Measurements from ENCODE around the gene NR4A3.

The NR4A3 gene

GRCh38 chr9:99833735-99834134 lies 12.1 kb downstream of the NR4A3 start:
- no peak overlapping the region for H2BK5ac ChIP-seq (ENCODE audit: low read depth, low read length, poor library complexity, severe bottlenecking)
- H3K4me2 ChIP-seq (ENCODE audit: low read length, poor library complexity, severe bottlenecking), result no peak overlapping the region
- no peak overlapping the region for H3K14ac ChIP-seq (ENCODE audit: low read length in 2 of 2)
- H3K27ac ChIP-seq (ENCODE audit: low read length, poor library complexity, severe bottlenecking), result no peak overlapping the region
- no peak overlapping the region for H2AFZ ChIP-seq (ENCODE audit: low read depth, low read length)
- H3K27me3 ChIP-seq (ENCODE audit: control insufficient read depth in 1 of 2, insufficient read depth in 1 of 2, low read length in 2 of 2), result peaks cover 8 to 19% of the 10 kb centered on the region in 2 experiments
- H2BK15ac ChIP-seq (ENCODE audit: low read depth, poor library complexity, severe bottlenecking), result no peak overlapping the region
- no peaks in the 10 kb centered on the region for H3K9me3 ChIP-seq (ENCODE audit: control insufficient read depth, low read length)
- H2BK12ac ChIP-seq (ENCODE audit: low read length in 2 of 2), result no peak overlapping the region
- H3K18ac ChIP-seq (ENCODE audit: low read depth in 1 of 2, low read length in 2 of 2), result no peak overlapping the region
- H3K4me3 ChIP-seq (ENCODE audit: insufficient read depth in 1 of 2, low read depth in 1 of 2, low read length in 2 of 2), result no peak overlapping the region
- H3K4ac ChIP-seq (ENCODE audit: low read depth in 1 of 2, low read length in 2 of 2), result no peak overlapping the region
- H2AK5ac ChIP-seq (ENCODE audit: low read length, severe bottlenecking), result no peak overlapping the region
- no peak overlapping the region for H2BK120ac ChIP-seq (ENCODE audit: low read depth, low read length)
- no peaks in the 10 kb centered on the region for H3K79me1 ChIP-seq (replicated peaks; ENCODE audit: low read length, poor library complexity, severe bottlenecking)
- no peak overlapping the region for H3K23ac ChIP-seq (ENCODE audit: low read length in 2 of 2)
- DNase-seq, result no peak
- H4K8ac ChIP-seq (ENCODE audit: low read length), result no peak overlapping the region
- H3K36me3 ChIP-seq (ENCODE audit: control insufficient read depth in 1 of 2, insufficient read depth in 2 of 2, low read depth in 1 of 2, low read length in 2 of 2), result peaks cover 0 to 36% of the 10 kb centered on the region in 2 experiments
- WGBS, result 72% methylated on average over 2 of the region's 4 CpGs
- H3K4me1 ChIP-seq (ENCODE audit: control insufficient read depth, insufficient read depth, low read depth, low read length), result peaks cover 2% of the 10 kb centered on the region
- H4K91ac ChIP-seq (ENCODE audit: low read length), result no peak overlapping the region
- H3K9ac ChIP-seq (ENCODE audit: low read length), result no peak overlapping the region

- H2AK5ac ChIP-seq (ENCODE audit: low read length, severe bottlenecking), result no peak overlapping the region
- no peak overlapping the region for H3K27ac ChIP-seq (ENCODE audit: low read length, poor library complexity, severe bottlenecking)
- no peak overlapping the region for H3K14ac ChIP-seq (ENCODE audit: low read length in 2 of 2)
- no peak overlapping the region for H3K23ac ChIP-seq (ENCODE audit: low read length in 2 of 2)
- no peak overlapping the region for H2BK120ac ChIP-seq (ENCODE audit: low read depth, low read length)
- H3K4me2 ChIP-seq (ENCODE audit: low read length, poor library complexity, severe bottlenecking), result no peak overlapping the region
- no peak overlapping the region for H3K4me3 ChIP-seq (ENCODE audit: insufficient read depth in 1 of 2, low read depth in 1 of 2, low read length in 2 of 2)
- no peak overlapping the region for H2BK5ac ChIP-seq (ENCODE audit: low read depth, low read length, poor library complexity, severe bottlenecking)
- no peak overlapping the region for H4K91ac ChIP-seq (ENCODE audit: low read length)
- H4K8ac ChIP-seq (ENCODE audit: low read length), result no peak overlapping the region
- no peak overlapping the region for H2BK12ac ChIP-seq (ENCODE audit: low read length in 2 of 2)
- no peak overlapping the region for H3K18ac ChIP-seq (ENCODE audit: low read depth in 1 of 2, low read length in 2 of 2)
- peaks cover 0 to 34% of the 10 kb centered on the region in 2 experiments for H3K36me3 ChIP-seq (ENCODE audit: control insufficient read depth in 1 of 2, insufficient read depth in 2 of 2, low read depth in 1 of 2, low read length in 2 of 2)
- no peak overlapping the region for H2BK15ac ChIP-seq (ENCODE audit: low read depth, poor library complexity, severe bottlenecking)
- no peak overlapping the region for H3K9ac ChIP-seq (ENCODE audit: low read length)
- no peaks in the 10 kb centered on the region for H3K4me1 ChIP-seq (ENCODE audit: control insufficient read depth, insufficient read depth, low read depth, low read length)
- no peaks in the 10 kb centered on the region for H3K79me1 ChIP-seq (replicated peaks; ENCODE audit: low read length, poor library complexity, severe bottlenecking)
- 100% methylated on average over 1 of the region's 3 CpGs for WGBS
- no peak for DNase-seq
- peaks cover 2 to 12% of the 10 kb centered on the region in 2 experiments for H3K27me3 ChIP-seq (ENCODE audit: control insufficient read depth in 1 of 2, insufficient read depth in 1 of 2, low read length in 2 of 2)
- H3K4ac ChIP-seq (ENCODE audit: low read depth in 1 of 2, low read length in 2 of 2), result no peak overlapping the region
- H2AFZ ChIP-seq (ENCODE audit: low read depth, low read length), result no peak overlapping the region
- no peaks in the 10 kb centered on the region for H3K9me3 ChIP-seq (ENCODE audit: control insufficient read depth, low read length)
Observed at GRCh38 chr9:99834474-99834873, 12.8 kb downstream of the NR4A3 start.

DNA sequence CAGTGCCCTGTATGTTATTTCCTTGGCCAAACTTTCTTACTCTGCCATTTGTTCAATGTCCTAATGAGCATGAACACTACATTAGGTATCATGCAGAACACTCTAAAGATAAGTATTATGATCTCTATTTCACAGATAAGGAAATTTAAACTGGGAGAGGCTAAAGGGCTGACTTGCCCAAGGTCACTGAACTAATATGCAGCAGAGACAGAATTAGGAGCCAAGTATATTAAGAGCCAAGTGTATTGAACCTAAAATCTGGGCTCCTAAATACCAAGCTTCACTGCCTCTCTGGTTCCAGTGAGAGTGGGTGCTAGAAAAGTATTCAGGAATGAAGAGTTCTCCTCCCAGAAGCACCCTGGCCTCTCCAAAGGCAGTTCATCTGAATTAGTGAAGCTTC lies 13.5 kb downstream of the NR4A3 start:
- Histone ChIP-seq H4K8ac (ENCODE audit: low read length) (no peak overlapping the region), H2AFZ (ENCODE audit: low read depth, low read length) (no peak overlapping the region)

DNA sequence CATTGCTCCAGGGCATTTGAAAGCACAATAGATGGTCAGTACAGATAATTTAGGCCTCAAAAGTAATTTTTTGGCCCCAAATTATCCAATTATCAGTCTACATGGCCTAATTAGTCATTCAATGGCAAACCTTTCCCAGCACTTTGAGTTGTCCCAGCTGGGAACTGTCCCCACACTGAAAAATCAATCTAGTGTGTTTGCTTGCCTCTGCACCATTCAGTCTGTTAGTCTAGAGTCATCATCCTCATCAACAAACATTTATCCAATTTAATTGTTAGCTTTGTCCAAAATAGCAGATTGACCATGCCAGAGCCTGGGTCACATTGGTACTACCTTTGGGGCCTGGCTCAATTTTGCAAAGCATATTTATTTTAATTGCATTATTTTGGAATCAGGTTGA lies 13.9 kb downstream of the NR4A3 start:
- no peak for DNase-seq
- Histone ChIP-seq H3K4me2 (ENCODE audit: low read length, poor library complexity, severe bottlenecking) (no peak overlapping the region), H2BK15ac (ENCODE audit: low read depth, poor library complexity, severe bottlenecking) (no peak overlapping the region), H2BK12ac (ENCODE audit: low read length in 2 of 2) (no peak overlapping the region), H2BK5ac (ENCODE audit: low read depth, low read length, poor library complexity, severe bottlenecking) (no peak overlapping the region), H3K27me3 (ENCODE audit: control insufficient read depth in 1 of 2, insufficient read depth in 1 of 2, low read length in 2 of 2) (peaks cover 0 to 6% of the 10 kb centered on the region in 2 experiments), H3K18ac (ENCODE audit: low read depth in 1 of 2, low read length in 2 of 2) (no peak overlapping the region), H3K4ac (ENCODE audit: low read depth in 1 of 2, low read length in 2 of 2) (no peak overlapping the region), H3K4me3 (ENCODE audit: insufficient read depth in 1 of 2, low read depth in 1 of 2, low read length in 2 of 2) (no peak overlapping the region), H4K8ac (ENCODE audit: low read length) (no peak overlapping the region), H2BK120ac (ENCODE audit: low read depth, low read length) (no peak overlapping the region), H3K4me1 (ENCODE audit: control insufficient read depth, insufficient read depth, low read depth, low read length) (no peaks in the 10 kb centered on the region), H3K14ac (ENCODE audit: low read length in 2 of 2) (no peak overlapping the region), H2AFZ (ENCODE audit: low read depth, low read length) (no peak overlapping the region), H3K27ac (ENCODE audit: low read length, poor library complexity, severe bottlenecking) (no peak overlapping the region), H4K91ac (ENCODE audit: low read length) (no peak overlapping the region), H3K79me1 (replicated peaks; ENCODE audit: low read length, poor library complexity, severe bottlenecking) (no peaks in the 10 kb centered on the region), H3K9me3 (ENCODE audit: control insufficient read depth, low read length) (no peaks in the 10 kb centered on the region), H3K9ac (ENCODE audit: low read length) (no peak overlapping the region), H3K23ac (ENCODE audit: low read length in 2 of 2) (no peak overlapping the region), H2AK5ac (ENCODE audit: low read length, severe bottlenecking) (no peak overlapping the region), H3K36me3 (ENCODE audit: control insufficient read depth in 1 of 2, insufficient read depth in 2 of 2, low read depth in 1 of 2, low read length in 2 of 2) (peaks cover 0 to 33% of the 10 kb centered on the region in 2 experiments)

More for the DNA sequence above, 13.5 kb downstream of the NR4A3 start:
- H4K91ac ChIP-seq (ENCODE audit: low read length), result no peak overlapping the region
- H3K14ac ChIP-seq (ENCODE audit: low read length in 2 of 2), result no peak overlapping the region
- no peak overlapping the region for H2BK15ac ChIP-seq (ENCODE audit: low read depth, poor library complexity, severe bottlenecking)
- H3K9me3 ChIP-seq (ENCODE audit: control insufficient read depth, low read length), result no peaks in the 10 kb centered on the region
- peaks cover 0 to 31% of the 10 kb centered on the region in 2 experiments for H3K36me3 ChIP-seq (ENCODE audit: control insufficient read depth in 1 of 2, insufficient read depth in 2 of 2, low read depth in 1 of 2, low read length in 2 of 2)
- no peak overlapping the region for H2AK5ac ChIP-seq (ENCODE audit: low read length, severe bottlenecking)
- H3K4me3 ChIP-seq (ENCODE audit: insufficient read depth in 1 of 2, low read depth in 1 of 2, low read length in 2 of 2), result no peak overlapping the region
- peaks cover 0 to 6% of the 10 kb centered on the region in 2 experiments for H3K27me3 ChIP-seq (ENCODE audit: control insufficient read depth in 1 of 2, insufficient read depth in 1 of 2, low read length in 2 of 2)
- no peak overlapping the region for H3K18ac ChIP-seq (ENCODE audit: low read depth in 1 of 2, low read length in 2 of 2)
- no peaks in the 10 kb centered on the region for H3K79me1 ChIP-seq (replicated peaks; ENCODE audit: low read length, poor library complexity, severe bottlenecking)
- no peak overlapping the region for H3K9ac ChIP-seq (ENCODE audit: low read length)
- no peak overlapping the region for H3K23ac ChIP-seq (ENCODE audit: low read length in 2 of 2)
- no peak for DNase-seq
- H3K4me1 ChIP-seq (ENCODE audit: control insufficient read depth, insufficient read depth, low read depth, low read length), result no peaks in the 10 kb centered on the region
- no peak overlapping the region for H3K4me2 ChIP-seq (ENCODE audit: low read length, poor library complexity, severe bottlenecking)
- no peak overlapping the region for H2BK120ac ChIP-seq (ENCODE audit: low read depth, low read length)
- no peak overlapping the region for H3K27ac ChIP-seq (ENCODE audit: low read length, poor library complexity, severe bottlenecking)
- no peak overlapping the region for H3K4ac ChIP-seq (ENCODE audit: low read depth in 1 of 2, low read length in 2 of 2)
- H2BK12ac ChIP-seq (ENCODE audit: low read length in 2 of 2), result no peak overlapping the region
- H2BK5ac ChIP-seq (ENCODE audit: low read depth, low read length, poor library complexity, severe bottlenecking), result no peak overlapping the region

Measured in mesenchymal stem cell (in vitro differentiated cells and primary cell).